OCI-LY1 (cell line): ENCODE results near the gene RGP1.

Source experiments
- EZH2 ChIP-seq: fragments of 200-600 bp; sonication (generic), shearing (Covaris generic); IDR thresholded peaks from 2 replicates; pipeline ENCODE4 v1.8.0; 2017; ENCODE audit warnings: borderline replicate concordance, mixed run types, mild to moderate bottlenecking, antibody characterized with exemption, low read length, moderate library complexity, mixed read lengths
- TF ChIP-seq, protein P1 (sequence below): fragments of 200-600 bp; sonication (generic), shearing (Covaris generic); IDR thresholded peaks from 2 replicates; pipeline ENCODE4 v1.5.1; 2017; ENCODE audit warnings: mild to moderate bottlenecking, antibody characterized with exemption, low read length, moderate library complexity, mixed read lengths

DNA sequence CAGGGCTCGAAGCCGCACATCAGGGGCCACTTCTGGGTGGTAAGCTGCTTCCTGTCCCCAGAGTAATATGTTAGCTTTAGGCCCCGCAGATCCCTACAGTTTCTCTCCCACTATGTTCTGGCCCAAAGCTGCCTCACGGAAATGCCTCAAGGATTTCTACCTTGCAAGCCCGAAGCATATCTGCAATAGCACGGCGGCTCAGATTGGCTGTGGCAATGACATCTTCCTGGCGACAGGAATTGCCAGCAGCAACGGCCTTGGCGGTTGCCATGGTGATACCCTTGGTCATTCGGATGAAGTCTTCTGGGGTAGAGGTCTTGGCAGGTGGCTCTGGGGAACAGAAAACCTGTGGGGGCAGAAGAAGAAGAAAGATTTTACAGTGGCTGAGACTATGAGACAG is 49.1 kb upstream of the RGP1 start:
- TF ChIP-seq, protein P1, sequence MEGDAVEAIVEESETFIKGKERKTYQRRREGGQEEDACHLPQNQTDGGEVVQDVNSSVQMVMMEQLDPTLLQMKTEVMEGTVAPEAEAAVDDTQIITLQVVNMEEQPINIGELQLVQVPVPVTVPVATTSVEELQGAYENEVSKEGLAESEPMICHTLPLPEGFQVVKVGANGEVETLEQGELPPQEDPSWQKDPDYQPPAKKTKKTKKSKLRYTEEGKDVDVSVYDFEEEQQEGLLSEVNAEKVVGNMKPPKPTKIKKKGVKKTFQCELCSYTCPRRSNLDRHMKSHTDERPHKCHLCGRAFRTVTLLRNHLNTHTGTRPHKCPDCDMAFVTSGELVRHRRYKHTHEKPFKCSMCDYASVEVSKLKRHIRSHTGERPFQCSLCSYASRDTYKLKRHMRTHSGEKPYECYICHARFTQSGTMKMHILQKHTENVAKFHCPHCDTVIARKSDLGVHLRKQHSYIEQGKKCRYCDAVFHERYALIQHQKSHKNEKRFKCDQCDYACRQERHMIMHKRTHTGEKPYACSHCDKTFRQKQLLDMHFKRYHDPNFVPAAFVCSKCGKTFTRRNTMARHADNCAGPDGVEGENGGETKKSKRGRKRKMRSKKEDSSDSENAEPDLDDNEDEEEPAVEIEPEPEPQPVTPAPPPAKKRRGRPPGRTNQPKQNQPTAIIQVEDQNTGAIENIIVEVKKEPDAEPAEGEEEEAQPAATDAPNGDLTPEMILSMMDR: no peak
- no peak for TF ChIP-seq EZH2
